Naive thymus-derived CD8-positive, alpha-beta T cell (primary cell): ENCODE measurements around the gene VSTM5. TPM values are rescaled to one million over a fixed set of nuclear protein-coding genes. Genes with fewer than 3 reads are reported as not detected.
"Not testable (repeated sequence)": the region's sequence is repeated elsewhere in the genome, so short reads cannot be mapped to it uniquely, and the experiment has no call there.

Source experiments
- ATAC-seq, 2 donors: fragments of 150-1000 bp; cut with Tn5 transposase in 1 of 2; sonication (Bioruptor Pico), chemical (Tn5 transposase) in 1 of 2; 1 replicate in 1 of 2; 2 replicates in 1 of 2; pipeline ENCODE4 v1.10.0; 2021; ENCODE audit warnings: mild to moderate bottlenecking in 2 of 2, moderate library complexity in 2 of 2
- POLR2A ChIA-PET: fragments of 350-600 bp; sonication (Branson Sonifier 250); formaldehyde crosslinking; loops from one replicate; lab custom pipeline; 2021; ENCODE audit warnings: antibody characterized with exemption; lab: Charles Lee
- DNase-seq, 10 donors: peaks; one replicate each; pipeline versions ENCODE4 v3.0.0 to v3.0.0-alpha.2; 2020 to 2022
- H3K27ac Mint-ChIP-seq, 10 donors: one replicate each; pipeline ENCODE4 v1.8.0; 2020 to 2022; ENCODE audit warnings: mild to moderate bottlenecking in 10 of 10, mixed read lengths in 10 of 10, moderate library complexity in 4 of 10, inconsistent platforms in 1 of 10
- H3K27me3 Mint-ChIP-seq, 5 donors: one replicate each; pipeline ENCODE4 v1.8.0; 2021 to 2022; ENCODE audit warnings: mixed read lengths in 5 of 5
- H3K36me3 Mint-ChIP-seq, 3 donors: one replicate each; pipeline ENCODE4 v1.8.0; 2020 to 2022; ENCODE audit warnings: mixed read lengths in 3 of 3, mild to moderate bottlenecking in 2 of 3, inconsistent platforms in 1 of 3
- H3K4me1 Mint-ChIP-seq, 4 donors: one replicate each; pipeline ENCODE4 v1.8.0; 2021 to 2022; ENCODE audit warnings: mixed read lengths in 4 of 4
- H3K4me3 Mint-ChIP-seq, 10 donors: one replicate each; pipeline ENCODE4 v1.8.0; 2020 to 2022; ENCODE audit warnings: mild to moderate bottlenecking in 10 of 10, mixed read lengths in 10 of 10, moderate library complexity in 6 of 10, inconsistent platforms in 1 of 10
- H3K9me3 Mint-ChIP-seq, 9 donors: one replicate each; pipeline ENCODE4 v1.8.0; 2020 to 2022; ENCODE audit warnings: mixed read lengths in 9 of 9, mild to moderate bottlenecking in 3 of 9, inconsistent platforms in 1 of 9, moderate library complexity in 1 of 9
- polyA plus RNA-seq, 3 donors: library from polyadenylated mRNA; unstranded; fragments of 300-500 nt; fragmentation: Illumina TruSeq; gene quantifications; one replicate each; pipeline ENCODE4 v1.2.3, GENCODE V29; 2021
- total RNA-seq, 8 experiments: library from RNA in 2 of 8; stranded (reverse) in 2 of 8; gene quantifications; one replicate each; pipeline ENCODE4 v1.2.3 and lab custom pipeline; 2021 to 2026

The VSTM5 gene
- total RNA-seq (not detected), polyA plus RNA-seq (not detected), total RNA-seq (lab: John Stamatoyannopoulos, UW) (0 reads per million in 6 experiments)

GRCh38 chr11:93850594-93851018, at the start of gene VSTM5:
Gene VSTM5 (minus strand): TSS chr11:93850618. CDS start chr11:93850502, 116 bp downstream.
- no peak for ATAC-seq
- Mint-ChIP-seq H3K36me3 (no peaks in the 10 kb centered on the region), H3K4me3 (peak within 1 kb of the TSS in 7 of 10 donors; percentile 39 to 62 (median 47)), H3K4me1 (peaks cover 0 to 6% (median 3%) of the 10 kb centered on the region in 4 donors), H3K27me3 (peaks cover 10 to 43% (median 17%) of the 10 kb centered on the region in 5 donors), H3K9me3 (peaks cover 0 to 3% (median 0%) of the 10 kb centered on the region in 9 donors), H3K27ac (peak within 1 kb of the TSS in 1 of 10 donors; percentile 53)
- POLR2A ChIA-PET: no interaction called here
- DNase-seq: no peak

GRCh38 chr11:93895106-93895862, 44.9 kb upstream of the VSTM5 start:
- POLR2A ChIA-PET: interaction anchor here (0.7 kb wide), 1 partner anchor 617 kb away, joined by 3 read pairs; no protein-coding TSS in a partner anchor
- no peak overlapping the region for H3K27ac Mint-ChIP-seq
- peaks cover 0 to 5% (median 0%) of the 10 kb centered on the region in 9 donors for H3K9me3 Mint-ChIP-seq
- DNase-seq: peak in 5 of 10 donors; percentile 17 to 37 (median 25)
- H3K36me3 Mint-ChIP-seq: no peaks in the 10 kb centered on the region
- ATAC-seq: peak in 1 of 2 donors; percentile 65
- peaks cover 25 to 65% (median 51%) of the 10 kb centered on the region in 5 donors for H3K27me3 Mint-ChIP-seq
- H3K4me3 Mint-ChIP-seq: no peak overlapping the region
- H3K4me1 Mint-ChIP-seq: no peaks in the 10 kb centered on the region

- Mint-ChIP-seq H3K27me3 (peaks cover 16 to 50% (median 29%) of the 10 kb centered on the region in 5 donors), H3K4me1 (no peaks in the 10 kb centered on the region), H3K27ac (no peak overlapping the region), H3K36me3 (no peaks in the 10 kb centered on the region), H3K4me3 (no peak overlapping the region), H3K9me3 (peaks cover 0 to 5% (median 0%) of the 10 kb centered on the region in 9 donors)
- no peak for ATAC-seq
- DNase-seq: no peak
- POLR2A ChIA-PET: no interaction called here
Measured at GRCh38 chr11:93890391-93891051, 40.1 kb upstream of the VSTM5 start.

- Mint-ChIP-seq H3K4me3 (no peak overlapping the region), H3K4me1 (no peaks in the 10 kb centered on the region)
- POLR2A ChIA-PET: no interaction called here
Measured at GRCh38 chr11:93887111-93887510, 36.7 kb upstream of the VSTM5 start.

GRCh38 chr11:93879114-93879513, 28.7 kb upstream of the VSTM5 start:
- Mint-ChIP-seq H3K9me3 (peaks cover 0 to 25% (median 14%) of the 10 kb centered on the region in 9 donors), H3K27me3 (peaks cover 4 to 19% (median 7%) of the 10 kb centered on the region in 5 donors)
- H3K36me3 Mint-ChIP-seq, DNase-seq, POLR2A ChIA-PET, H3K4me3 Mint-ChIP-seq, ATAC-seq, H3K4me1 Mint-ChIP-seq, H3K27ac Mint-ChIP-seq: not testable (repeated sequence)

More at GRCh38 chr11:93887111-93887510, 36.7 kb upstream of the VSTM5 start:
- no peak overlapping the region for H3K27ac Mint-ChIP-seq
- no peak for DNase-seq
- H3K9me3 Mint-ChIP-seq: peaks cover 0 to 16% (median 11%) of the 10 kb centered on the region in 9 donors
- H3K36me3 Mint-ChIP-seq: no peaks in the 10 kb centered on the region
- no peak for ATAC-seq
- H3K27me3 Mint-ChIP-seq: peaks cover 9 to 23% (median 18%) of the 10 kb centered on the region in 5 donors

GRCh38 chr11:93875637-93876036, 25.2 kb upstream of the VSTM5 start:
- Mint-ChIP-seq H3K4me3 (no peak overlapping the region), H3K9me3 (no peaks in the 10 kb centered on the region)

GRCh38 chr11:93871526-93871925, 21.1 kb upstream of the VSTM5 start:
- Mint-ChIP-seq H3K36me3 (no peaks in the 10 kb centered on the region), H3K4me1 (no peaks in the 10 kb centered on the region), H3K27ac (no peak overlapping the region), H3K4me3 (no peak overlapping the region), H3K27me3 (peaks cover 0 to 11% (median 4%) of the 10 kb centered on the region in 5 donors), H3K9me3 (peaks cover 0 to 9% (median 0%) of the 10 kb centered on the region in 9 donors)
- ATAC-seq (no peak), DNase-seq (no peak)
- POLR2A ChIA-PET: no interaction called here

More at GRCh38 chr11:93875637-93876036, 25.2 kb upstream of the VSTM5 start:
- DNase-seq (no peak), ATAC-seq (no peak)
- no peak overlapping the region for H3K27ac Mint-ChIP-seq
- H3K4me1 Mint-ChIP-seq: no peaks in the 10 kb centered on the region
- no peaks in the 10 kb centered on the region for H3K36me3 Mint-ChIP-seq
- POLR2A ChIA-PET: no interaction called here
- peaks cover 0 to 19% (median 6%) of the 10 kb centered on the region in 5 donors for H3K27me3 Mint-ChIP-seq

GRCh38 chr11:93870616-93871015, 20.2 kb upstream of the VSTM5 start:
- Mint-ChIP-seq H3K4me3 (no peak overlapping the region), H3K27ac (no peak overlapping the region)

GRCh38 chr11:93869830-93870229, 19.4 kb upstream of the VSTM5 start:
- H3K4me1 Mint-ChIP-seq: no peaks in the 10 kb centered on the region
- no peak overlapping the region for H3K4me3 Mint-ChIP-seq
- peaks cover 0 to 11% (median 4%) of the 10 kb centered on the region in 5 donors for H3K27me3 Mint-ChIP-seq
- DNase-seq (no peak), ATAC-seq (no peak)
- peaks cover 0 to 9% (median 0%) of the 10 kb centered on the region in 9 donors for H3K9me3 Mint-ChIP-seq
- no peaks in the 10 kb centered on the region for H3K36me3 Mint-ChIP-seq
- H3K27ac Mint-ChIP-seq: no peak overlapping the region
- POLR2A ChIA-PET: no interaction called here

More at GRCh38 chr11:93870616-93871015, 20.2 kb upstream of the VSTM5 start:
- ATAC-seq (no peak), DNase-seq (no peak)
- Mint-ChIP-seq H3K36me3 (no peaks in the 10 kb centered on the region), H3K9me3 (peaks cover 0 to 9% (median 0%) of the 10 kb centered on the region in 9 donors), H3K27me3 (peaks cover 0 to 11% (median 4%) of the 10 kb centered on the region in 5 donors), H3K4me1 (no peaks in the 10 kb centered on the region)
- POLR2A ChIA-PET: no interaction called here

GRCh38 chr11:93868404-93868803, 18.0 kb upstream of the VSTM5 start:
- H3K4me1 Mint-ChIP-seq, DNase-seq, H3K9me3 Mint-ChIP-seq, ATAC-seq, H3K27ac Mint-ChIP-seq, H3K4me3 Mint-ChIP-seq, H3K36me3 Mint-ChIP-seq, POLR2A ChIA-PET: not testable (repeated sequence)
- H3K27me3 Mint-ChIP-seq: peaks cover 0 to 14% (median 4%) of the 10 kb centered on the region in 5 donors

- Mint-ChIP-seq H3K27me3 (peaks cover 0 to 6% (median 2%) of the 10 kb centered on the region in 5 donors), H3K27ac (no peak overlapping the region), H3K4me3 (no peak overlapping the region), H3K4me1 (no peaks in the 10 kb centered on the region), H3K36me3 (no peaks in the 10 kb centered on the region), H3K9me3 (no peaks in the 10 kb centered on the region)
- POLR2A ChIA-PET: no interaction called here
- DNase-seq (no peak), ATAC-seq (no peak)
Measured at GRCh38 chr11:93861808-93862207, 11.4 kb upstream of the VSTM5 start.

- H3K36me3 Mint-ChIP-seq: no peaks in the 10 kb centered on the region
- H3K27me3 Mint-ChIP-seq: peaks cover 0 to 11% (median 2%) of the 10 kb centered on the region in 5 donors
- peaks cover 0 to 3% (median 0%) of the 10 kb centered on the region in 9 donors for H3K9me3 Mint-ChIP-seq
- ATAC-seq: no peak
- DNase-seq: no peak
- no peak overlapping the region for H3K27ac Mint-ChIP-seq
- no peaks in the 10 kb centered on the region for H3K4me1 Mint-ChIP-seq
- no peak overlapping the region for H3K4me3 Mint-ChIP-seq
- POLR2A ChIA-PET: no interaction called here
Measured at GRCh38 chr11:93858121-93858775, 7.8 kb upstream of the VSTM5 start.
